Thyroid gland (tissue), 4 donors: ENCODE data around the gene NANOS3.

Experiments
- POLR2A ChIP-seq, 2 donors: fragments of 450-650 bp; IDR thresholded peaks; one replicate each; pipeline ENCODE4 v1.6.1; 2017; ENCODE audit warnings: antibody characterized with exemption in 2 of 2, mild to moderate bottlenecking in 2 of 2, moderate library complexity in 1 of 2
- TF ChIP-seq, protein P1 (sequence below), 6 experiments: fragments of 200-600 bp in 3 of 6; fragments of 450-650 bp in 3 of 6; sonication (generic) in 3 of 6; IDR thresholded peaks; one replicate each; pipeline ENCODE4 v1.5.1; 2016 to 2019; ENCODE audit warnings: antibody characterized with exemption in 6 of 6, mild to moderate bottlenecking in 2 of 6, inconsistent platforms in 1 of 6, moderate library complexity in 1 of 6

- TF ChIP-seq, protein P1, sequence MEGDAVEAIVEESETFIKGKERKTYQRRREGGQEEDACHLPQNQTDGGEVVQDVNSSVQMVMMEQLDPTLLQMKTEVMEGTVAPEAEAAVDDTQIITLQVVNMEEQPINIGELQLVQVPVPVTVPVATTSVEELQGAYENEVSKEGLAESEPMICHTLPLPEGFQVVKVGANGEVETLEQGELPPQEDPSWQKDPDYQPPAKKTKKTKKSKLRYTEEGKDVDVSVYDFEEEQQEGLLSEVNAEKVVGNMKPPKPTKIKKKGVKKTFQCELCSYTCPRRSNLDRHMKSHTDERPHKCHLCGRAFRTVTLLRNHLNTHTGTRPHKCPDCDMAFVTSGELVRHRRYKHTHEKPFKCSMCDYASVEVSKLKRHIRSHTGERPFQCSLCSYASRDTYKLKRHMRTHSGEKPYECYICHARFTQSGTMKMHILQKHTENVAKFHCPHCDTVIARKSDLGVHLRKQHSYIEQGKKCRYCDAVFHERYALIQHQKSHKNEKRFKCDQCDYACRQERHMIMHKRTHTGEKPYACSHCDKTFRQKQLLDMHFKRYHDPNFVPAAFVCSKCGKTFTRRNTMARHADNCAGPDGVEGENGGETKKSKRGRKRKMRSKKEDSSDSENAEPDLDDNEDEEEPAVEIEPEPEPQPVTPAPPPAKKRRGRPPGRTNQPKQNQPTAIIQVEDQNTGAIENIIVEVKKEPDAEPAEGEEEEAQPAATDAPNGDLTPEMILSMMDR (IDR thresholded peaks at IDR 0.05) = no peak
- TF ChIP-seq POLR2A (IDR thresholded peaks at IDR 0.05) = no peak
Measured at GRCh38 chr19:13873834-13874515, 3.0 kb upstream of the NANOS3 start.
